ENCODE results near the gene GRID2IP. TPM values are rescaled to one million over a fixed set of nuclear protein-coding genes. Genes with fewer than 3 reads are reported as not detected.
"Not testable (repeated sequence)": the region's sequence is repeated elsewhere in the genome, so short reads cannot be mapped to it uniquely, and the experiment has no call there.

The GRID2IP gene
- total and polyA plus RNA-seq, 10 of the 15 experiments (the other 5 are each of a cell fraction or from before 2014, with no cell fraction given) = not detected

DNA sequence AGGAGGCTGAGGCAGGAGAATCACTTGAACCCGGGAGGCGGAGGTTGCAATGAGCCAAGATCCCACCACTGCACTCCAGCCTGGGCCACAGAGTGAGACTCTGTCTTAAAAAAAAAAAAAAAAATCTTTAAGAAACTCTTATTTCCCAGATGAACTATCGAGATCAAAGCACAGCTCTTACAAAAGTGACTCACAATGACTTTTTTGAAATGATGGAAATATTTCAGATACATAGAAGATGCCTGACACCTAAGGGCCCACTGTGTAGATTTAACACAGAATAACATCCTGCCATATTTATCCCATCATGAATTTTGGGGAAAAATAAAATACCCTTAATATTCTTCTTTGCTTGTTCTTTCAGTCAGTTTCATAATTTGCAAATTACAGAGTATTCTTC is 92.6 kb downstream of the GRID2IP start:
- CTCF ChIA-PET; in situ Hi-C loops (cut with MboI); SMC1A ChIA-PET (ENCODE audit: uncharacterized antibody, unreplicated experiment): not testable (repeated sequence)

DNA sequence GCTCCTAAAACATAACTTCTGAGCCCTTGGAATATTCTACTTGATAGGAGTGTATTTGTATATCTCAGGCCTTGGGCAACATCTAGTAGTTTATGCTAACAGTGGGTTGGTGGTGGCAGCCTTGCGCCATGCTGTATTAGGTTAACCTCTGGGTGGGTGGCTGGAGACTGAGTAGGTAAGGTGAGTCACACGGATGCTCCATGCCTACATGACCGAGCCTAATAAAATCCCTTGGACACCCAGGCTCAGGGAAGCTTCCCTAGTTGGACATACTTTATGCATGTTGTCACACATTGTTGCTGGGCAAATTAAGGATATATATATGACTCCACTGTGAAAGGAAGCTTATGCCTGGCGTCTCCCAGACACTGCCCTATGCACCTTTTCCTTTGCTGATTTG is 97.5 kb downstream of the GRID2IP start:
- Histone ChIP-seq H3K9me3 (replicated peaks; ENCODE audit: control insufficient read depth, insufficient read depth, low read length) (no peaks in the 10 kb centered on the region), H3K36me3 (ENCODE audit: control insufficient read depth in 2 of 2, insufficient read depth in 2 of 2, low read length in 1 of 2) (no peaks in the 10 kb centered on the region), H3K4me3 (no peak overlapping the region), H4K20me1 (ENCODE audit: control insufficient read depth, insufficient read depth) (no peaks in the 10 kb centered on the region), H3K27ac (ENCODE audit: control insufficient read depth, insufficient read depth) (no peak overlapping the region), H3K27me3 (replicated peaks in 1 of 2; ENCODE audit: control insufficient read depth in 2 of 2, insufficient read depth in 2 of 2, low read length in 1 of 2) (no peaks in the 10 kb centered on the region), H2AFZ (ENCODE audit: control insufficient read depth, low read depth, low read length) (no peak overlapping the region), H3K79me2 (ENCODE audit: control insufficient read depth, insufficient read depth, low read length) (no peaks in the 10 kb centered on the region), H3K4me2 (ENCODE audit: control insufficient read depth, insufficient read depth) (no peak overlapping the region), H3K9ac (ENCODE audit: control insufficient read depth, insufficient read depth, low read length) (no peak overlapping the region), H3K4me1 (ENCODE audit: control insufficient read depth, insufficient read depth, low read length) (no peaks in the 10 kb centered on the region)
- in situ Hi-C loops (cut with MboI) = no loop called here
- SMC1A ChIA-PET (ENCODE audit: uncharacterized antibody, unreplicated experiment) = no interaction called here
- no TSS peak for BruUV-seq (replicated peaks)
- intact Hi-C loops (cut with micrococcal nuclease; ENCODE audit: unreplicated experiment) = no loop called here
- 67% methylated on average over 4 of the region's 4 CpGs for WGBS (ENCODE audit: insufficient coverage, insufficient replicate concordance, low lambda C conversion rate, missing lambda C conversion rate)
- DNase-seq (ENCODE audit: low read depth, low spot score) (no peak), ATAC-seq (no peak), FAIRE-seq (no peak)
- CTCF ChIA-PET = interaction anchor here (1.1 to 1.4 kb wide), 2 partner anchors 23 to 597 kb away, joined by 3 read pairs; no protein-coding TSS in a partner anchor
- no peak for TF ChIP-seq RCOR1 (conservative IDR thresholded peaks at IDR 0.05; ENCODE audit: low read depth, low read length)
- no peak for TF ChIP-seq ZSCAN29 (IDR thresholded peaks at IDR 0.05)
- no peak for TF ChIP-seq MEF2B (IDR thresholded peaks at IDR 0.05; ENCODE audit: partially characterized antibody, poor library complexity, severe bottlenecking)
- TF ChIP-seq, protein P1, sequence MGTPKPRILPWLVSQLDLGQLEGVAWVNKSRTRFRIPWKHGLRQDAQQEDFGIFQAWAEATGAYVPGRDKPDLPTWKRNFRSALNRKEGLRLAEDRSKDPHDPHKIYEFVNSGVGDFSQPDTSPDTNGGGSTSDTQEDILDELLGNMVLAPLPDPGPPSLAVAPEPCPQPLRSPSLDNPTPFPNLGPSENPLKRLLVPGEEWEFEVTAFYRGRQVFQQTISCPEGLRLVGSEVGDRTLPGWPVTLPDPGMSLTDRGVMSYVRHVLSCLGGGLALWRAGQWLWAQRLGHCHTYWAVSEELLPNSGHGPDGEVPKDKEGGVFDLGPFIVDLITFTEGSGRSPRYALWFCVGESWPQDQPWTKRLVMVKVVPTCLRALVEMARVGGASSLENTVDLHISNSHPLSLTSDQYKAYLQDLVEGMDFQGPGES (IDR thresholded peaks at IDR 0.05) = no peak
- TF ChIP-seq MXI1 (IDR thresholded peaks at IDR 0.05; ENCODE audit: low read depth, low read length) = no peak
- POLR2A ChIA-PET = interaction anchor here (0.6 kb wide), 1 partner anchor 103 kb away, joined by 3 read pairs; no protein-coding TSS in a partner anchor
- RAD21 ChIA-PET (ENCODE audit: unreplicated experiment) = no interaction called here

More for the DNA sequence above, 92.6 kb downstream of the GRID2IP start:
- BruUV-seq (replicated peaks); H2AFZ ChIP-seq (ENCODE audit: control insufficient read depth, low read depth, low read length); intact Hi-C loops (cut with micrococcal nuclease; ENCODE audit: unreplicated experiment); DNase-seq (ENCODE audit: low read depth, low spot score); H3K36me3 ChIP-seq (ENCODE audit: control insufficient read depth in 2 of 2, insufficient read depth in 2 of 2, low read length in 1 of 2); H4K20me1 ChIP-seq (ENCODE audit: control insufficient read depth, insufficient read depth); H3K79me2 ChIP-seq (ENCODE audit: control insufficient read depth, insufficient read depth, low read length); ATAC-seq; H3K27ac ChIP-seq (ENCODE audit: control insufficient read depth, insufficient read depth); H3K9me3 ChIP-seq (replicated peaks; ENCODE audit: control insufficient read depth, insufficient read depth, low read length); H3K27me3 ChIP-seq (replicated peaks in 1 of 2; ENCODE audit: control insufficient read depth in 2 of 2, insufficient read depth in 2 of 2, low read length in 1 of 2); H3K4me2 ChIP-seq (ENCODE audit: control insufficient read depth, insufficient read depth); H3K4me3 ChIP-seq; RAD21 ChIA-PET (ENCODE audit: unreplicated experiment); FAIRE-seq; H3K9ac ChIP-seq (ENCODE audit: control insufficient read depth, insufficient read depth, low read length); H3K4me1 ChIP-seq (ENCODE audit: control insufficient read depth, insufficient read depth, low read length); POLR2A ChIA-PET: not testable (repeated sequence)
- 64% methylated on average over 3 of the region's 3 CpGs for WGBS (ENCODE audit: insufficient coverage, insufficient replicate concordance, low lambda C conversion rate, missing lambda C conversion rate)

Measured in GM12878 (cell line).